GM19043 (cell line): ENCODE measurements around the gene ALAS1.
"Not testable (repeated sequence)": the region's sequence is repeated elsewhere in the genome, so short reads cannot be mapped to it uniquely, and the experiment has no call there.

Source experiments
- ATAC-seq: cut with Tn5 transposase; IDR thresholded peaks from one replicate; pipeline ENCODE4 v1.9.1; 2021; ENCODE audit warnings: low read depth; ENCODE audit not compliant: unreplicated experiment

Gene ALAS1

GRCh38 chr3:52176180-52176752 is 21.7 kb upstream of the ALAS1 start:
- no peak for ATAC-seq

DNA sequence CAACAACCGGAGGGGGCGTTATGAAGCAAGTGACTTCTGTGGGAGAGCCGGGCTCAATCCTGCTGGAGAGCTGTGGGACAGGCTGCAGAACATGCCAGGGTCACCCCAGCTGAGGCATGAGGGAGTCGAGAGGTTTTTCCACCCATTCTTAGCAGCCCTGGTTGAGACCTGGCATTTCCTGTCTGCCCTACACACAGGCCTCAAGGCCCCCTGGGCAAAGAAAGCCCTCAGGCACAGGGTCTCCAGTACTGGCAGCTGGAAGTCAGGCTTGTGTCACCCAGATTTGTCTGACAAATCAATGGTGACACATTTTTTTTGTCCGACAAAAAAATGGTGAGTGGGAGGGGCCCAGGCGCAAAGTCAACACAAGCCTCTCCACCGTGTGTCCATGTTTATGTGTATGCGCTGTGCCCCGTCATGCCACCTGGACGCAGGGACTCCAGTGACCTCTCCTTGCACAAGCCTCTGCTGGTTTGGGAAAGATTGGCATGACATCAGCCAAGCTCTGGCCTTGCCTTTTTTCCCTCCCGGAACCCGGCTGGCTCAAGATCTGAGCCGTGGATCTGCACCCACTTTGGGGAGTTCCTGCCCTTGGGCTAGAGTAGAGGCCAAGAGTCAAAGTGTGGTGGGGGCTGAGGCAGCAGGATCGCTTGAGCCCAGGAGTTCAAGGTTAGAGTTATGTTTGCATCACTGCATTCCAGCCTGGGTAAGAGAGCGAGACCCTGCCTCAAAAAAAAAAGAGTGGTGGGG is 20.8 kb upstream of the ALAS1 start:
- no peak for ATAC-seq

DNA sequence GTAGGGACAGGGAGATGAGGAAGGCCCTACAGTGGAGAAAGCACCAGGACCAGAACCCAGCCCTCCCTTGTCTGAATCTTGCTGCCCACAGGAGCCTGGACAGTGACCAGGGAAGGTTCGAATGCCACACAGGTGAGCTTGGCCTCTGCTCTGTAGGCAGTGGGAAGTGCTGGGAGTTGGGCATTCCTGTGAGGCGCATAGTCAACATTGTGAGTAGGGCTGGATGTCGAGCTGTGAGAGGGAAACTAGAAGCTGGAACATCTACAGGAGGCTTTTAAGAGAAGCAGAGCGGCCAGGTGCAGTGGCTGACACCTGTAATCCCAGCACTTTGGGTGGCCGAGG is 20.3 kb upstream of the ALAS1 start:
- ATAC-seq = no peak

- ATAC-seq = not testable (repeated sequence)
These were observed 19.8 kb upstream of the ALAS1 start for GRCh38 chr3:52178126-52178525.

DNA sequence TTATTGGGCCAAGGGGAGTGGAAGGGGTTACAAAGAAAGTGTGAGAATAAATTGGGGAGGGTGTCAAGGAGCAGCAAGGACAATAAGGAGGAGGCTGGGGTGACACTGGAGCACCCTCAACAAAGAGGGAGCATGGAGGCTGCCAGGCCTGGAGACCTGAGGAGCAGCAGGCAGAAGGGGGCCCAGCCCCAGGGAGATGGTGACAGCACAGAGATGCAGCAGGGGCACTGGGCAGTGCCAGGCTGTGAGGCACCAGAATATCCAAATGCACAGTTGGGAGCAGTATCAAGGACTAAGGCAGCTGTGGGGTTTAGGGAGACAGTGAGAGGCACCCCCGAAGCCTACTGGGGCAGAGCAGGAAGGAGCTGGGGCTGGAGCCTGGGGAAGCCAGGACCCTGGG is 19.4 kb upstream of the ALAS1 start:
- no peak for ATAC-seq

GRCh38 chr3:52181543-52181942 is 16.4 kb upstream of the ALAS1 start:
- ATAC-seq = no peak

DNA sequence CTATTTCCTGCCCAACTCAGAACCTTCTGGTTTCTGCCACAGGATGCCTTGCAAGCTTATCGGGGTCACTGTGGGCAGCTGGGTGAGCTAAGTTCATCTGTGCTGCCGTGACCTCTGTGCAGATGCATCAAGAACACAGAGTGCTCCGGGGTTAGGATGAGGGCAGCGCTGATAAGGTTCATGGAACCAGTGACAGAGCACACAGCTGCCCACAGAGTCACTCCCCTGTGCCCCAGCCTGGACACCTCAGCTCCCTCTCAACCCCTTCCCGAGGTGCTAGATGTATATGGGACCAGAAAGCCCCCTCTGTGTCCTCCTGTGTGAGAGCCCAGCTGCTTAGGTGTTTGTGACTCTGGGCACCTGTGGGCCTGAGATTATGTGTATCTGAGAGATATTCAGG is 15.8 kb upstream of the ALAS1 start:
- no peak for ATAC-seq

GRCh38 chr3:52182691-52183090 is 15.3 kb upstream of the ALAS1 start:
- no peak for ATAC-seq

GRCh38 chr3:52183786-52184445 is 14.0 kb upstream of the ALAS1 start:
- no peak for ATAC-seq

- ATAC-seq = no peak
These were observed 13.3 kb upstream of the ALAS1 start for GRCh38 chr3:52184690-52185089.

DNA sequence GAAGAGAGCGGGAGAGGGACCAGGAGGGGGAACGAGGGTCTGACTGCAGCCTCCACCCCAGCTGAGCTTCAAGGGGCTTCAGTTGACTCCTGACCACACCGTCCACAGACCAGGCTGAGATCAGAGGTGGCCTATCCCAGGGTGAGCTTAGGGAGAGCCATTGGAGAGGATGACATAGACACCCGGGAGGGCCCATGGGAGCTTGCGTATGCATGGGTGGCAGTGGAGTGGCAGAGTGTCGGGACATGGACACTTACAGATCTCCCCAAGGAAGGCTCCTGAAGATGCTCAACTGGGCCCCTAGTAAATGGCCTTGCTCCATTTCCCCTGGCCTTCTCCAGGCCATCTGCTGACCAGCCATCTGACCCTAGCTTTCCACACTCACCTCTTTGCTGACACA is 12.6 kb upstream of the ALAS1 start:
- no peak for ATAC-seq

DNA sequence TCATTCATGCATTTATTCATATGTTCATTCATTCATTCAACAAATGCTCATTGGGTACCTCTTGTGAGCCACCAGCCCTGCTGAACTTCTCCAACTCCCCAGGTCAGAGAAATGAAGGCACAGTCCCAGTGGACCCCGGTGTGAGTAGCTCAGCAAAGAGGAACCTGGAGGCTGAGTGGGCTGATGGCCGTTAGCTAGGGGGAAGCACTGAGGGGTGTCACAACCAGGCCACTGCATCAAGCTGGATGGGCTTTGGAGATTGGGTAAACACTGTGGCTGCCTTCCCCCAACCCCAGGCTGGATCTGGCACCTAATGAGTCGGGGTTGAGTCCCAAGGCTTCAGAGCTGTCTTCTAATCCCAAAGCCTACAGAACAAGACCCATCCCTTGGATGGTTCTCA is 12.1 kb upstream of the ALAS1 start:
- ATAC-seq = no peak

GRCh38 chr3:52186729-52187128 is 11.2 kb upstream of the ALAS1 start:
- no peak for ATAC-seq

DNA sequence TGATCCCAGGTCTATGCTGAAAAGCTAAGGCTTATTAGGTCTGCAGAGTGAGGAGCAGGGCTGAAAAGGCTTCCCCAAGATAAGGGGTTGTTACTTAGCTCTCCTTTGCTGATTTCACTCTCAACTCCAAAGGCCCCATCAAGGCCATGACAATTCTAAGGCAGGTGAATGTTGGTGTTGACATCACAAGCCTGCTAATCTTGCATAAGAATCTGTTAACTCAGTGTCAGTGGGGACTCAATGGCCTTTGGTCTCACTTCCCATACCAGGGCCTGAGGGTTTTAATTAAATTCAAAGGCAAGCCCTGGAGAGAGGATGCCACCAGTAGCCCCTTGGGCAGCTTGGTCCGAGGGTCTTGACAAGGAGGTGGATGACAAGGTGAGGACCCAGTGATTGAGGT is 9.4 kb upstream of the ALAS1 start:
- no peak for ATAC-seq

DNA sequence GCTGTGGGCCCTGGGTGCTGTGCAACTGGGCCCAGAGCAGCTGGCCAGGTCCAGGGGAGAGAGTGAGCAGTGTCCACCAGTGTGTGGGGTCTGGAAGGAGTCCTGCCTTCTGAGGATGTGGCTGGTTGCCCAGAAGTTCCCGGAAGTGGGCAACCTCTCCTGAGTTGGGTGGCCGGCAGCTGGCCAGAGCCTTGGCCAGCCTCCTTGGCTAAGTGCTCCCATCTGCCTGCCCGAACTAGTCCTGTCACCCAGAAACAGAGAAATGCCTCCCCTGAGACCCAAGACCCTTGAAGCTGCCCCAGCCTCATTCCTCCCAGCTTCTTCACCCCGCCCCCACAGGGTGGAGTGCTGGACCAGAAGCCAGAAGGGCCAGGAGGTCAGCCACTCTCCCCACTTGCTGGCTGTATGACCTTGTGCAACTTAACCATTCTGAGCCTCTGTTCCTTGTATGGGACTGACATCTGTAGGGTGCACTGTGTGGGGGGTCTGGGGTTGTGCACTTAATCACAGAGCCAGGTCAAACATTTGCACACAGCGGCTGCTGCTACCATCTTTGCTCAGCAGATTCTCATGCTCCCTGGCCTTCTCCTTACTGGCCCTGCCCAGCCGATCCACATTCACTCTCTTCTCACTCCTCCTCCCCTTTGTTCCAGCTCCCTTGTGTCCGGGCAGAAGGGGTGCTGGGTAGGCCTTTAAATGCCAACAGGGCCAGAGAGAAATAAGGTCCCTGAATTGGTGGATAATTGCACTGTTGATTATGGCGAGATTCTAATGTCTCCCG is 7.5 kb upstream of the ALAS1 start:
- ATAC-seq = no peak

- ATAC-seq = no peak
These were observed 6.3 kb upstream of the ALAS1 start for GRCh38 chr3:52191663-52192062.

DNA sequence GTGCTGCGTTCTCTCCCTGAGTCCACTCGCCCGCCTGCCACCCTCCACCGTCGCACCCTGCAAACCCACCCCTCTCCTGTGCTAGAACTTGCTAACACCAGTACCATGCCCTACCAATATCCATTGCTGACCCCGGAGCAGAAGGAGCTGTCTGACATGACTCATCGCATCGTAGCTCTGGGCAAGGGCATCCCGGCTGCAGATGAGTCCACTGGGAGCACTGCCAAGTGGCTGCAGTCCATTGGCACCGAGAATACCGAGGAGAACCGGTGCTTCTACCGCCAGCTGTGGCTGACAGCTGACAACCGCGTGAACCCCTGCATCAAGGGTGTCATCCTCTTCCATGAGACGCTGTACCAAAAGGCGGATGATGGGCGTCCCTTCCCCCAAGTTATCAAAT is 4.9 kb upstream of the ALAS1 start:
- no peak for ATAC-seq

GRCh38 chr3:52194485-52195290 is 3.3 kb upstream of the ALAS1 start:
- ATAC-seq = no peak

DNA sequence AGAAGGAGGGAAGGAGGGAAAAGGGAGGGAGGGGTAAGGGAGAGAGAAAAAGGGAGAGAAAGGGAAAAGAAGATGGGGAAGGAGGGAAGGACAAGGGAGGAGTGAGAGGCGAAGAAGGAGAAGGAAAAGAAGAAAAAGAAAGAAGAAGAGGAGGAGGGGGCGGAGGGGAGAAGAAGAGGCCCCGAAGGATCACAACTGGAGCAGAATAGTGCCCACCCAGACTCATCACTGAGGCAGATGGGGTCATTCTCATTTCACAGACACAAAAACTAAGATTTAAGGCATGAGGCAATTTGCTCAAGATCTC is 2.7 kb upstream of the ALAS1 start:
- ATAC-seq = no peak

DNA sequence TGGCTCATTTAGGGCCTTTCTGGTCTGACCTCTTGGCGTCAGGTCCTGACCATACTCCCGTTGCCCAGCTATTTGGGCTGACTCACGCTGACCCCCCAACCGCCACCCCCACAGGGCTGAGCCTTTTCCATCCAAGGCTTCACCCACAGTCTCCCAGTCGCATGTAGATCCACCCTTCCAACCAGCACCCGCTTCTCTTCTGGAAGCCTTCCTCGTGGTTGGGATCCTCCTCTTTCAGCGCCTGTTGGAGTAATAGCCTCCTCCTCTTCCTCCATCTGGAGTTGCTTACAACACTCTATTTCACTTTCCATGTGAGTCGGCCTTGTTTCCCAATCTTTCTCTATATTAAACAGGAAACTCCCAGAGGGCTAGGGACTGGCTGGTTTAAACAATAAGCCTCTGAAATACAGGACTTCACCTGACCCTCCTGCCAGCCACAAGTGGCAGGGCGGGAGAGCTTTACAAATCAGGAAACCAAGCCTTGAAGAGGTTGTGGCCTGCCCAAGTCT is 2.1 kb upstream of the ALAS1 start:
- ATAC-seq = no peak

DNA sequence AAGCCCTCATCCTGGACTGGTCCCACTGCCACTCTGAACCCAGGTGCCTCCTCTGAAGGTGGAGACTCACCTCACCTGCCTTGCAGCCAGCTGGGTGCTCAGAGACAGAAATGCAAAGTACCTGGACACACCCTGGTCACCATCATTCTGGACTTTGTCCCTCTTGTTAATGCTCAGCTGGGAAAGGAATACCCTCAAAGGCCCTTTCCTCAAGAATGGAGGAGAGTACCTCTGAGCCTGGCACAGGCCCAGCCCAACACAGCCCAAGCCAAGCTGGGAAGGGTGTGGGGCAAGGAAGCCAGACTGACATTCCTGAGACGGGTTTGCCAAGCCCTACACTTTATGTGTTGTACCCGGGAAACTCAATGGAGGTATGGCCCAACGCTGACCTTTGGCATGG is 983 bp upstream of the ALAS1 start:
- no peak for ATAC-seq
